IMR-90 (cell line): ENCODE results near the gene RFC2. TPM values are rescaled to one million over a fixed set of nuclear protein-coding genes. Genes with fewer than 3 reads are reported as not detected.

Source experiments
- ATAC-seq: fragments of 200-7000 bp; cut with Tn5 transposase; 2 replicates; pipeline ENCODE4 v1.9.1; 2020; ENCODE audit warnings: low read depth, mild to moderate bottlenecking, moderate library complexity
- BruUV-seq: library from RNA; stranded (reverse); fragments of 400-500 nt; replicated peaks from 2 replicates; lab custom pipeline; 2021; lab: Mats Ljungman, UMichigan
- CTCF ChIA-PET: fragments of 300-600 bp; formaldehyde crosslinking; extraction: SDS; loops from one replicate; lab custom pipeline; 2021; ENCODE audit warnings: antibody characterized with exemption; lab: Yijun Ruan, JAX
- POLR2A ChIA-PET: fragments of 300-600 bp; sonication (Branson Sonifier 250); formaldehyde crosslinking; loops from one replicate; lab custom pipeline; 2022; ENCODE audit warnings: antibody characterized with exemption; ENCODE audit not compliant: unreplicated experiment; lab: Charles Lee
- DNase-seq: peaks from one replicate; pipeline ENCODE4 v3.0.0; 2013
- H2AFZ ChIP-seq: replicated peaks from 2 replicates; pipeline ENCODE3; 2013; ENCODE audit warnings: low read length, mild to moderate bottlenecking; ENCODE audit not compliant: poor library complexity
- H2AK5ac ChIP-seq: 2 replicates; pipeline ENCODE4 v1.6.1; 2013; ENCODE audit warnings: low read depth, low read length, inconsistent platforms
- H2AK9ac ChIP-seq: replicated peaks from 2 replicates; pipeline ENCODE3; 2013; ENCODE audit warnings: mild to moderate bottlenecking, low read depth, low read length, moderate library complexity; ENCODE audit not compliant: poor library complexity
- H2BK120ac ChIP-seq: 2 replicates; pipeline ENCODE4 v1.6.1; 2013; ENCODE audit warnings: low read depth, low read length, inconsistent platforms
- H2BK15ac ChIP-seq: 3 replicates; pipeline ENCODE4 v1.6.1; 2013; ENCODE audit warnings: low read depth, low read length, inconsistent platforms
- H2BK20ac ChIP-seq: 2 replicates; pipeline ENCODE4 v1.6.1; 2013; ENCODE audit warnings: low read depth, mild to moderate bottlenecking, inconsistent platforms, low read length, moderate library complexity
- H2BK5ac ChIP-seq: 2 replicates; pipeline ENCODE4 v1.6.1; 2013; ENCODE audit warnings: mild to moderate bottlenecking, low read depth, low read length, inconsistent platforms; ENCODE audit not compliant: poor library complexity, severe bottlenecking
- H3K14ac ChIP-seq: replicated peaks from 2 replicates; pipeline ENCODE4 v1.6.1; 2013; ENCODE audit warnings: low read depth, low read length, inconsistent platforms
- H3K18ac ChIP-seq: 2 replicates; pipeline ENCODE4 v1.6.1; 2013; ENCODE audit warnings: low read depth, low read length, control low read depth
- H3K23ac ChIP-seq: 2 replicates; pipeline ENCODE4 v1.6.1; 2013; ENCODE audit warnings: low read depth, low read length, inconsistent platforms
- H3K27ac ChIP-seq: 2 replicates; pipeline ENCODE4 v1.5.1; 2013; ENCODE audit warnings: mild to moderate bottlenecking, control low read depth, low read length; ENCODE audit not compliant: insufficient read depth
- H3K27me3 ChIP-seq: 2 replicates; pipeline ENCODE4 v1.6.1; 2013; ENCODE audit warnings: low read length; ENCODE audit not compliant: control insufficient read depth, insufficient read depth
- H3K36me3 ChIP-seq: 2 replicates; pipeline ENCODE4 v1.6.1; 2013; ENCODE audit warnings: low read length, mixed read lengths; ENCODE audit not compliant: control insufficient read depth, insufficient read depth
- H3K4ac ChIP-seq: 2 replicates; pipeline ENCODE4 v1.6.1; 2013; ENCODE audit warnings: low read depth, low read length, inconsistent platforms
- H3K4me1 ChIP-seq: 2 replicates; pipeline ENCODE4 v1.6.1; 2013; ENCODE audit warnings: low read length, mixed read lengths; ENCODE audit not compliant: control insufficient read depth, insufficient read depth
- H3K4me2 ChIP-seq: 2 replicates; pipeline ENCODE4 v1.6.1; 2013; ENCODE audit warnings: low read depth, mild to moderate bottlenecking, control low read depth, low read length, moderate library complexity
- H3K4me3 ChIP-seq: 2 replicates; pipeline ENCODE4 v1.5.1; 2013; ENCODE audit warnings: low read depth, mild to moderate bottlenecking, control low read depth, low read length, moderate library complexity; ENCODE audit not compliant: insufficient read depth
- H3K56ac ChIP-seq: 2 replicates; pipeline ENCODE4 v1.6.1; 2013; ENCODE audit warnings: low read length, inconsistent platforms; ENCODE audit not compliant: insufficient read depth; ENCODE audit errors: extremely low read depth
- H3K79me1 ChIP-seq, 2 experiments: 2 replicates each; pipeline ENCODE4 v1.6.1; 2013; ENCODE audit warnings: low read length in 2 of 2, inconsistent platforms in 1 of 2, low read depth in 1 of 2
- H3K9ac ChIP-seq: 2 replicates; pipeline ENCODE4 v1.6.1; 2013; ENCODE audit warnings: low read depth, low read length, control low read depth
- H3K9me1 ChIP-seq: 2 replicates; pipeline ENCODE4 v1.6.1; 2013; ENCODE audit warnings: low read length, inconsistent platforms; ENCODE audit not compliant: insufficient read depth
- H3K9me3 ChIP-seq: 2 replicates; pipeline ENCODE4 v1.6.1; 2013; ENCODE audit warnings: low read length; ENCODE audit not compliant: control insufficient read depth, insufficient read depth
- H4K20me1 ChIP-seq: 2 replicates; pipeline ENCODE4 v1.6.1; 2013; ENCODE audit warnings: low read length, inconsistent platforms; ENCODE audit not compliant: insufficient read depth
- H4K5ac ChIP-seq: 2 replicates; pipeline ENCODE4 v1.6.1; 2013; ENCODE audit warnings: mild to moderate bottlenecking, low read depth, low read length, control low read depth
- H4K8ac ChIP-seq, 2 experiments: 2 replicates each; pipeline ENCODE4 v1.6.1; 2013; ENCODE audit warnings: low read depth in 2 of 2, low read length in 2 of 2, control low read depth in 1 of 2, inconsistent platforms in 1 of 2
- H4K91ac ChIP-seq: 2 replicates; pipeline ENCODE4 v1.6.1; 2013; ENCODE audit warnings: low read depth, low read length, inconsistent platforms; ENCODE audit not compliant: insufficient read depth
- RCOR1 ChIP-seq: IDR thresholded peaks from 2 replicates; pipeline ENCODE4 v1.6.1; 2012; ENCODE audit warnings: mild to moderate bottlenecking, low read length, improper control_type of control experiment; ENCODE audit not compliant: insufficient replicate concordance
- WGBS, 2 experiments: methylation state at CpG; one replicate each; pipeline versions ENCODE4 v1.1.5 to v1.1.7; 2013; ENCODE audit warnings: missing lambda C conversion rate in 2 of 2; ENCODE audit not compliant: insufficient read length in 1 of 2; ENCODE audit errors: extremely low coverage in 2 of 2; 5-methylcytosine and 5-hydroxymethylcytosine counted together
- dilution Hi-C: fragments of 300-500 bp; cut with HindIII; formaldehyde crosslinking; loops from one replicate; pipeline ENCODE4 v1.14.3; 2018; ENCODE audit warnings: low sequenced_read_pairs; ENCODE audit not compliant: unreplicated experiment
- in situ Hi-C: fragments of 300-500 bp; cut with MboI; formaldehyde crosslinking; loops from 3 replicates; pipeline ENCODE4 v1.14.3; 2019; ENCODE audit warnings: low sequenced_read_pairs, inconsistent platforms, mixed read lengths
- intact Hi-C: fragments of 100-400 bp; cut with micrococcal nuclease; formaldehyde crosslinking; loops from 2 replicates; pipeline ENCODE4 v1.10.0; 2022
- polyA plus RNA-seq, 3 experiments: library from polyadenylated mRNA; depleted of rRNA; stranded (reverse); fragments of >200 nt; gene quantifications; 2 replicates each; pipeline ENCODE4 v1.2.3, GENCODE V29; 2012; ENCODE audit warnings: low replicate concordance in 1 of 3
- total RNA-seq: library from RNA; depleted of rRNA; stranded (reverse); fragments of >200 nt; gene quantifications from 2 replicates; pipeline ENCODE4 v1.2.3, GENCODE V29; 2012

RFC2 gene
- total and polyA plus RNA-seq, 2 of the 4 experiments (the other 2 are of a cell fraction) = 25.2 to 37.8 TPM

- no peak overlapping the region for H3K14ac ChIP-seq
- ATAC-seq (no peak), DNase-seq (no peak)
- no peaks in the 10 kb centered on the region for H3K79me1 ChIP-seq
- 77% methylated on average over 8 of the region's 9 CpGs; no CpG with 5 or more reads in 1 of the 2 experiments for WGBS, 2 experiments
- no peak overlapping the region for H2AFZ ChIP-seq
- no peak overlapping the region for H3K56ac ChIP-seq
- no peak overlapping the region for H4K5ac ChIP-seq
- no peak overlapping the region for H2BK15ac ChIP-seq
- H3K4me1 ChIP-seq = no peaks in the 10 kb centered on the region
- H3K18ac ChIP-seq = no peak overlapping the region
- H3K27ac ChIP-seq = no peak overlapping the region
- peaks cover 5% of the 10 kb centered on the region for H3K9me3 ChIP-seq
- H3K4me3 ChIP-seq = no peak overlapping the region
- H4K91ac ChIP-seq = no peak overlapping the region
- no peaks in the 10 kb centered on the region; the same call in 1 of the 2 replicates for H3K27me3 ChIP-seq
- H2BK20ac ChIP-seq = no peak overlapping the region
- no peak overlapping the region for H3K4ac ChIP-seq
- no peak overlapping the region for H4K8ac ChIP-seq
- no peak overlapping the region for H3K9ac ChIP-seq
- CTCF ChIA-PET = no interaction called here
- no peak overlapping the region for H2BK120ac ChIP-seq
- no TSS peak for BruUV-seq
- no peak overlapping the region for H2AK9ac ChIP-seq
- peaks cover 2% of the 10 kb centered on the region; the same call in 1 of the 2 replicates for H3K36me3 ChIP-seq
- no peak overlapping the region for H3K23ac ChIP-seq
- H3K9me1 ChIP-seq = no peaks in the 10 kb centered on the region
- no peak for TF ChIP-seq RCOR1
- dilution Hi-C loops = no loop called here
- H2BK5ac ChIP-seq = no peak overlapping the region
- no peaks in the 10 kb centered on the region for H4K20me1 ChIP-seq
- intact Hi-C loops = no loop called here
- in situ Hi-C loops = loop anchor here (25.0 kb wide), 1 partner anchor 342 kb away; no protein-coding TSS in a partner anchor
- POLR2A ChIA-PET = no interaction called here
- no peak overlapping the region for H3K4me2 ChIP-seq
- H2AK5ac ChIP-seq = no peak overlapping the region
These were observed 34.0 kb downstream of the RFC2 start for GRCh38 chr7:74220229-74220628.
